ENCODE measurements around the gene RASSF7. TPM values are rescaled to one million over a fixed set of nuclear protein-coding genes. Genes with fewer than 3 reads are reported as not detected.

The RASSF7 gene
- total RNA-seq, 2 experiments from 2014 or later: 15.1 to 18.0 TPM

DNA sequence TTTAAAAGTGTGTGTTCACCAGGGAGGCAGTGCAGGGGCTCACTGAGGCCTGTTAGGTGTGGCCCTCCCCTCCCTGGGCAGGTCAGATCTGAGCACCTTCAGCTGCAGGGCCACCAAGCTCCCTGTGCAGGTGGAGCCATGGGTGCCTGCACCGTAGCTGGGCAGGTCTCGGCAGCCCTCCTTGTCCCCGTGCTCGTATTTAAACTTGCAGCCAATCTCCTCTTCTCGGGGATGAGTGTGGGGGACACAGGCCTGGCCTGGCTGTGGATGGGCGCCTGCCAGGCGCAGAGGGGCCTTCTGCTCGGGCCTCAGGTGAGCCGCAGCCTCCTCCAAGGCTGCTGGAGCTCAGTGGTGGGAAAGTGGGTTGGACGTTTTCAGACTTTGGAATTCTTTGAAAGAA, 34.6 kb downstream of the RASSF7 start:
- Histone ChIP-seq H3K36me3 (ENCODE audit: insufficient read depth, low read length) (peaks cover 91% of the 10 kb centered on the region), H3K27ac (ENCODE audit: low read depth, low read length, poor library complexity, severe bottlenecking) (no peak overlapping the region)
- TF ChIP-seq, protein P1, sequence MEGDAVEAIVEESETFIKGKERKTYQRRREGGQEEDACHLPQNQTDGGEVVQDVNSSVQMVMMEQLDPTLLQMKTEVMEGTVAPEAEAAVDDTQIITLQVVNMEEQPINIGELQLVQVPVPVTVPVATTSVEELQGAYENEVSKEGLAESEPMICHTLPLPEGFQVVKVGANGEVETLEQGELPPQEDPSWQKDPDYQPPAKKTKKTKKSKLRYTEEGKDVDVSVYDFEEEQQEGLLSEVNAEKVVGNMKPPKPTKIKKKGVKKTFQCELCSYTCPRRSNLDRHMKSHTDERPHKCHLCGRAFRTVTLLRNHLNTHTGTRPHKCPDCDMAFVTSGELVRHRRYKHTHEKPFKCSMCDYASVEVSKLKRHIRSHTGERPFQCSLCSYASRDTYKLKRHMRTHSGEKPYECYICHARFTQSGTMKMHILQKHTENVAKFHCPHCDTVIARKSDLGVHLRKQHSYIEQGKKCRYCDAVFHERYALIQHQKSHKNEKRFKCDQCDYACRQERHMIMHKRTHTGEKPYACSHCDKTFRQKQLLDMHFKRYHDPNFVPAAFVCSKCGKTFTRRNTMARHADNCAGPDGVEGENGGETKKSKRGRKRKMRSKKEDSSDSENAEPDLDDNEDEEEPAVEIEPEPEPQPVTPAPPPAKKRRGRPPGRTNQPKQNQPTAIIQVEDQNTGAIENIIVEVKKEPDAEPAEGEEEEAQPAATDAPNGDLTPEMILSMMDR (conservative IDR thresholded peaks at IDR 0.05; ENCODE audit: low read length): no peak
- TF ChIP-seq EZH2phosphoT487 (IDR thresholded peaks at IDR 0.05; ENCODE audit: borderline replicate concordance, low read depth, low read length): no peak

DNA sequence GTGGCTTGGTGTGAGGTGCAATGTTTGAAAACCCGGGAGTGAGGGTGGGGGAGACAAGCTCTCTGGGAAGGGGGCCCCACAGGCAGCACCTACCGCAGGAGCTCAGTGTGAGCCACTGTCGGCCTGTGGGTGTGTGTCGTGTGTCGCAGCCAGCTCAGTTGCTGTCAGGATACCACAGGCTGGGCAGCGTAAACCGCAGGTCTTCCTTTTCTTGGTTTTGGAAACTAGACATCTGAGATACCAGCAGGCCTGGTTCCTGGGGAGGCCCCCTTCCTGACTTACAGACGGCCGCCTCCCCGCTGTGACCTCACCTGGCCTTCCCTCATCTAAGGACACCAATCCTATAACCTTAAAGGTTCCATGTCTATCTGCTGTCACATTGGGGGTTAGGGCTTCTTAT, 35.6 kb downstream of the RASSF7 start:
- Histone ChIP-seq H3K4me1 (ENCODE audit: insufficient read depth, low read length, poor library complexity, severe bottlenecking) (no peaks in the 10 kb centered on the region), H3K27ac (ENCODE audit: low read depth, low read length, poor library complexity, severe bottlenecking) (no peak overlapping the region), H2AFZ (ENCODE audit: low read length) (no peak overlapping the region), H4K20me1 (ENCODE audit: insufficient read depth, low read length) (no peaks in the 10 kb centered on the region), H3K79me2 (ENCODE audit: insufficient read depth, low read depth, low read length) (no peaks in the 10 kb centered on the region), H3K4me2 (ENCODE audit: low read length) (no peak overlapping the region), H3K36me3 (ENCODE audit: insufficient read depth, low read length) (peaks cover 87% of the 10 kb centered on the region), H3K4me3 (ENCODE audit: low read depth, low read length, poor library complexity, severe bottlenecking) (no peak overlapping the region), H3K9me2 (ENCODE audit: insufficient read depth, low read length) (no peaks in the 10 kb centered on the region), H3K9me3 (ENCODE audit: low read length) (no peaks in the 10 kb centered on the region)
- intact Hi-C loops (cut with micrococcal nuclease; ENCODE audit: unreplicated experiment): no loop called here
- TF ChIP-seq EZH2phosphoT487 (IDR thresholded peaks at IDR 0.05; ENCODE audit: borderline replicate concordance, low read depth, low read length): no peak
- TF ChIP-seq, protein P1 (conservative IDR thresholded peaks at IDR 0.05; ENCODE audit: low read length): no peak
- no TSS peak for BruUV-seq (replicated peaks)
- ChIA-PET POLR2A (no interaction called here), CTCF (ENCODE audit: unreplicated experiment) (no interaction called here)
- no peak for DNase-seq (ENCODE audit: low spot score)

More for the DNA sequence above, 34.6 kb downstream of the RASSF7 start:
- no peak overlapping the region for H3K4me2 ChIP-seq (ENCODE audit: low read length)
- no peaks in the 10 kb centered on the region for H3K4me1 ChIP-seq (ENCODE audit: insufficient read depth, low read length, poor library complexity, severe bottlenecking)
- no peaks in the 10 kb centered on the region for H4K20me1 ChIP-seq (ENCODE audit: insufficient read depth, low read length)
- POLR2A ChIA-PET: no interaction called here
- no peak overlapping the region for H3K4me3 ChIP-seq (ENCODE audit: low read depth, low read length, poor library complexity, severe bottlenecking)
- no peaks in the 10 kb centered on the region for H3K9me2 ChIP-seq (ENCODE audit: insufficient read depth, low read length)
- no peaks in the 10 kb centered on the region for H3K79me2 ChIP-seq (ENCODE audit: insufficient read depth, low read depth, low read length)
- no peaks in the 10 kb centered on the region for H3K9me3 ChIP-seq (ENCODE audit: low read length)
- no TSS peak for BruUV-seq (replicated peaks)
- intact Hi-C loops (cut with micrococcal nuclease; ENCODE audit: unreplicated experiment): no loop called here
- DNase-seq (ENCODE audit: low spot score): no peak
- CTCF ChIA-PET (ENCODE audit: unreplicated experiment): no interaction called here
- H2AFZ ChIP-seq (ENCODE audit: low read length): no peak overlapping the region

DNA sequence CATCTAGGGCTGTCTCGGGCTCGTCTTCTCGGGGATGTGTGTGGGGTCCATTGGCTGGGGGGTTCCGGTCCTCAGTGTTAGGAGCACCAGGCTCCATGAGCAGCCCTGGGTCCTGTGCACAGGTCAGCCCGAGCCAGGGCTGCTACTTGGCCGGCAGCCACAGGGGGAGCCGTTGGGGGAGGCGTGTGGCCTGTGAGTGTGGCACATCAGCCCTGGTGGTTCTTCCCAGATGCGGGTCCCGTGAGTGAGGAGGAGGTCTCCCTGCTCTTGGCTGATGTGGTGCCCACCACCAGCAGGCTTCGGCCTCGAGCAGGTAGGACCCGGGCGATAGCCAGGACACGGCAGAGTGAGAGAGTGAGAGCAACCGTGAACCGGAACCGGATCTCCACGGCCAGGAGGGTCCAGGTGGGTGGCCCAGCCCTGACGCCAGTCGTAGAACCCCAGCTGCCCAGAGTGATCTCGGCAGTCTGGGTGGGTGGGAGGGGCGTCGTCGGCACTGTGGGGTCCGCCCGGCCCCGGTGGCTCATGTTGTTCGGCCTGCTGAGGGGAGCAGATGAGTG, 36.5 kb downstream of the RASSF7 start:
- H3K4me1 ChIP-seq (ENCODE audit: insufficient read depth, low read length, poor library complexity, severe bottlenecking): no peaks in the 10 kb centered on the region
- no peak for DNase-seq (ENCODE audit: low spot score)
- H3K36me3 ChIP-seq (ENCODE audit: insufficient read depth, low read length): peaks cover 90% of the 10 kb centered on the region
- no peak overlapping the region for H2AFZ ChIP-seq (ENCODE audit: low read length)
- intact Hi-C loops (cut with micrococcal nuclease; ENCODE audit: unreplicated experiment): no loop called here
- H4K20me1 ChIP-seq (ENCODE audit: insufficient read depth, low read length): no peaks in the 10 kb centered on the region
- POLR2A ChIA-PET: no interaction called here
- no TSS peak for BruUV-seq (replicated peaks)
- H3K79me2 ChIP-seq (ENCODE audit: insufficient read depth, low read depth, low read length): no peaks in the 10 kb centered on the region
- CTCF ChIA-PET (ENCODE audit: unreplicated experiment): no interaction called here
- H3K27ac ChIP-seq (ENCODE audit: low read depth, low read length, poor library complexity, severe bottlenecking): no peak overlapping the region
- TF ChIP-seq EZH2phosphoT487 (IDR thresholded peaks at IDR 0.05; ENCODE audit: borderline replicate concordance, low read depth, low read length): no peak
- TF ChIP-seq, protein P1 (conservative IDR thresholded peaks at IDR 0.05; ENCODE audit: low read length): peak; percentile 48
- H3K9me2 ChIP-seq (ENCODE audit: insufficient read depth, low read length): no peaks in the 10 kb centered on the region
- H3K4me3 ChIP-seq (ENCODE audit: low read depth, low read length, poor library complexity, severe bottlenecking): no peak overlapping the region
- no peak overlapping the region for H3K4me2 ChIP-seq (ENCODE audit: low read length)
- no peaks in the 10 kb centered on the region for H3K9me3 ChIP-seq (ENCODE audit: low read length)

Data from OCI-LY7 (cell line).